PC-3 (cell line): Measurements from ENCODE around the gene CELF5.

Experiments
- CTCF ChIP-seq: fragments of 300-600 bp; sonication (generic); conservative IDR thresholded peaks from 2 replicates; pipeline ENCODE4 v1.5.1; 2017; ENCODE audit warnings: antibody characterized with exemption, low read depth, mild to moderate bottlenecking, low read length
- EZH2 ChIP-seq: fragments of 300-600 bp; sonication (generic); IDR thresholded peaks from one replicate; pipeline ENCODE4 v1.6.1; 2017; ENCODE audit warnings: antibody characterized with exemption, mild to moderate bottlenecking, low read length; ENCODE audit not compliant: unreplicated experiment

DNA sequence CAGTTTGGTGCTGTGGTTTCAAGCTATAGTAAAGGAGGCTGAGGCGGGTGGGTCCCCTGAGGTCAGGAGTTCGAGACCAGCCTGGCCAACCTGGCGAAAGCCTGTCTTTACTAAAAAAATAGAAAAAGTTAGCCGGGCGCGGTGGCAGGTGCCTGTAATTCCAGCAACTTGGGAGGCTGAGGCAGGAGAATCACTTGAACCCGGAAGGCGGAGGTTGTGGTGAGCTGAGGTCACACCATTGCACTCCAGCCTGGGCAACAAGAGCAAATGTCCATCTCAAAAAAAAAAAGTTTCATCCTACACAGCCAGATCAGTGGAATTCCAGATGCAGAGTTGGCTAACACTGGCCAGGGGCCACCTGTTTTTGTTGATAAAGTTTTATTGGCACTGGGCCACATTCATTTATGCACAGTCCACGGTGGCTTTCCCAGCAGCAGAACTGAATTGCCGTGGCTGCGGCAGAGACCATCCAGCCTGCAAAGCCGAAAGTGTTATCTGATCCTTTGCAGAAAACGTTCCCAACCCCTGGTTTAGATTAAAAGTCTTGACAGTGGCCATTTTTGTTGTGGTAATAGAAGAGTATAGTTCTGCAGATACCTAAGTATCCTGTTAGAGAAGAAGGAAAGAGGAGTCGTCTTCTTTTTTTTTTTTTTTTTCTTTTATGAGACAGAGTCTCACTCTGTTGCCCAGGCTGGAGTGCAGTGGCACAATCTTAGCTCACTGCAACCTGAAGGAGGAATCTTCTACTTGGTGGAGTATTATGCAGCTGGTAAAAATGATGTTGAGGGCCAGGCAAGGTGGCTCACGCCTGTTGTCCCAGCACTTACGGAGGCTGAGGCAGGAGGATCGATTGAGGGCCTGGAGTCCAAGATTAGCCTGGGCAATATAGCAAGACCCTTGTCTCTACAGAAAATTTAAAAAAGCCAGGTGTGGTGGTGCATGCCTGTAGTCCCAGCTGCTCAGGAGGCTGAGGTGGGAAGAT is 30.1 kb upstream of the CELF5 start:
- TF ChIP-seq CTCF = no peak
- no peak for TF ChIP-seq EZH2
